HPDE6-E6E7 (cell line): ENCODE data around the gene ADGRV1.
"Not testable (repeated sequence)": the region's sequence is repeated elsewhere in the genome, so short reads cannot be mapped to it uniquely, and the experiment has no call there.

ENCODE experiments used
- DNase-seq: peaks from one replicate; pipeline ENCODE4 v3.0.0; 2011; ENCODE audit warnings: missing footprints; ENCODE audit errors: extremely low spot score

The ADGRV1 gene

DNA sequence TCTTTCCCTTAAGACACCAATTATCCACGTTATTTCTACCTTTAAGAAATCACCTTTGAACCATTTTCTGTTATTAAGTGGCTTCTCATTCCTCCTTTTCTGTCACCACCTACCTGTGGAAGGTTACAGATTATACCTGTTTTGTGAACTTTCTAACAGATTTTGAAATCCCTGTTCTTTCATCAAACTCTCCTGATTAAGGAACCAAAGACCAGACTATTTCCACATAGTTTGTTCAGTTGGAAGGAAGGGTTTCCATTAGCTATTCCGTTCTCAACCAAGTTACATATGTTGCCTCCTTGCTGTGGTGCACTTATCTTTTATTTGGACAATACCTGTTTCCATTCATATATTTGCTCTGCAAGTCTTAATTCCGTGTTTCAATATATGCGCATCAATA, 343.6 kb downstream of the ADGRV1 start:
- DNase-seq: no peak

DNA sequence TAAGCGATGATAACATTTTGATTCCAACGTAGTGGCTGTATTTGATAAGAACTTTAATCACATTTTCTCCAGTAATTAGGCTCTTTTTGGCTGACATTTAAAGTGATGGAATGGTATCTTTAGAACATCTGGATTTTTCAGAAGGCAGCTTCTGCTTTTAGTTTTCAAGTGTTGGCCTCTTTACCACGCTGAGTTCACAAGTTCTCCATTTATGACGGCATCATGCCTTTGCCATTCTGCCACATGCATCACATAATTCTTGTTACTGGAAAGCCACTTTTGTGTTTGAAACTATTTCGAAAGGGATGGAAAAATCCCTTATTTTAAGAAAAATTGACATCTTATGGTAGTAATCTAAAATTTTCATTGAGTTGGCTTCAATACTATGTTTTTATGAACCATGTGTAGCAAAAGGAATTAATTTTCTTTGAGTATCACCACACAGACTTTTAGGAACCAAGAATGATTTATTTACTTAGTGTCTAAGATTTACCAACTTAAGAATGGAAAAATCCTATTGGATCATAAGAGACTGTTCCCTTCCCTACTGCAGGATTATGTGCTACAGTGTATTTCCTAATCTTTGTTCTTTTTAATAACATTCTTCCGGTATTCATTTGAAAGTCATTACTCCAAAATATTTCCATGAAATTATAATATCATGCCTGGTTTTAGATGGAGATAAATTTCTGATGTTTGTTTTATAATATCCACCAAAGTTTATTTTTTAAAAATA, 344.2 kb downstream of the ADGRV1 start:
- DNase-seq: no peak

DNA sequence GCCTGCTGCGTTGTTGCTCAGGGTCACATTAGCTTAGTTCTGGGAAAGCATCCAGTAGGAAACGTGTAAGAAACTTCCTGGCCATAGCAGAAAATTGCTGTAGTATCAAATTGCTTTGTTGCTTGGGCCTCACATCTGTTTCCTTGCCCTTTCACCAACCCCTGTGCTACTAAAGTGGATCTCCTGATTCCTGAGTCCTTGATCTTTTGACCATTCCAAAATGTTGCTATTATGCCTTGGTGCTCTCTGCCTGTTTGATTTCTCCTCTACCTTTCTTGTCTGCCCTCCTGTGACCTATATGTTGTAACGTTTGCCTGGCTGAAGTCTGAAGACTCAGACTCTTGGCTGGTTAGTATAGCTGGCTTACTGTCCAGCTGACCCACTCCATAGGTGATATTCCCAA, 350.5 kb downstream of the ADGRV1 start:
- DNase-seq: no peak

DNA sequence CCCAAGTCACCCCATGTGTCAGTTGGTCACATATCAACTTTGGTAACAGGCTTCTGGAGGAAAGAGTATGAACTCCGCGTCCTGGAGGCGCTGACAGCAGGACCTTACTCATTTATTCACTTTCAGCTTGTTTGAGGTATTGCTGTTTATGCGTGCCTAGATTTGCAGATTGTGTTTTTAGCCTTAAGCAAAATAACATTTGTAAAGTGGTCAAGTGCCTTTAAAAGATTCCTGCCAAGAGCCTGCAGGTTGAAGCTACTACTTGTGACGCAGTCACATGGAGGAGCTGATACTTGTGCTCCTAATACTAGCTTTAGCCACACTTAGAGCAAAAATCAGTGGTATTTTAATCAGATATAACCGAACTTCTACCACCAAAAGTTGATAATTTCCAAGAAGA, 351.3 kb downstream of the ADGRV1 start:
- no peak for DNase-seq

DNA sequence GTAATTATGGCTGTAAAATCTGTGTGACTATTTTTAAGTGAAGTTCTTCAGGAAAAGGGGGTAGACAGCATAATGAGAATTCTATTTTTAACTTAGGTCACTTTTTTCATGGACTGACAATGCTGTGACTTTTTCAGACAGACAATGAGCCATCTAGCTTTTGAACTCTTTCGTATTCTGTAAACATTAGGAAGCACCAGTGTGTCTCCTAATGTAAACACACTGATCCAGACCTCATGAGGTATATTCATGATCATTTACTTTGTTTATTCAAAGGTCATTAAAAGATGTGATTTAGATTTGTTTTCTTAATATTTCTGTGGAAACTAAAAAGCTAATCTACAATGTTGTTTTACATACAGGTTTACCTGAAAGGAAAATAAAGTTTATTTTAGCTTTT, 352.6 kb downstream of the ADGRV1 start:
- DNase-seq: no peak

DNA sequence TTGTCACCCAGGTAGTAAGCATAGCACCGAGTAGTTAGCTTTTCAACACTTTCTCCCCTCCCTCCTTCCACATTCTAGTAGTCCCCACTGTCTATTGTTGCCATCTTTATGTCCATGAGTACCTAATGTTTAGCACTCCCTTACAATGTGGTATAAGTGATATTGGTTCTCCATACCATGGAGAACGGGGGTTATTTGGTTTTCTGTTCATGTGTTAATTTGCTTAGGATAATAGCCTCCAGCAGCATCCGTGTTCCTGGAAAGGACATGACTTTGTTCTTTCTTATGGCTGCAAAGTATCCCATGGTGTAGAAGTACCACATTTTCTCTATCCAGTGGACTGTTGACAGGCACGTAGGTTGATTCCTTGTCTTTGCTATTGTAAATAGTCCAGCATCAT, 353.9 kb downstream of the ADGRV1 start:
- no peak for DNase-seq

DNA sequence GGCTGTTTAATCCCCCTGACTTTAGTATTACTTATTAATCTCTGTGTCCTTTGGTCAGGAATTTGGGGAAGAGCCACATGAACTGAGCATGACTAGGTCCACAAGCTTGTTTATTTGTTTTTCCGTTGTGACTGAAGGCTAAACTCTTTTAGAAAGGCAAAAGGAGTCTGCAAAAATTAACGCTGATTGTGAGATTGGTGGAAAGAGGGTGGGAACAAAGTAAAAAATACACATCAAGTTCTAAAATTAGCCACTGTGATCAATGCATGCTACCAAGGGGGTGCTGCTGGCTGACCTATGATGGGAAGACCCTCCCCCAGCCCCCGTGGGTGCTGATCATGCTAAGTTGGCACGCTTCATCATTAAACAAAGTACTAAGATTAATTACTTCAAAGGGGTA, 356.8 kb downstream of the ADGRV1 start:
- DNase-seq: no peak

DNA sequence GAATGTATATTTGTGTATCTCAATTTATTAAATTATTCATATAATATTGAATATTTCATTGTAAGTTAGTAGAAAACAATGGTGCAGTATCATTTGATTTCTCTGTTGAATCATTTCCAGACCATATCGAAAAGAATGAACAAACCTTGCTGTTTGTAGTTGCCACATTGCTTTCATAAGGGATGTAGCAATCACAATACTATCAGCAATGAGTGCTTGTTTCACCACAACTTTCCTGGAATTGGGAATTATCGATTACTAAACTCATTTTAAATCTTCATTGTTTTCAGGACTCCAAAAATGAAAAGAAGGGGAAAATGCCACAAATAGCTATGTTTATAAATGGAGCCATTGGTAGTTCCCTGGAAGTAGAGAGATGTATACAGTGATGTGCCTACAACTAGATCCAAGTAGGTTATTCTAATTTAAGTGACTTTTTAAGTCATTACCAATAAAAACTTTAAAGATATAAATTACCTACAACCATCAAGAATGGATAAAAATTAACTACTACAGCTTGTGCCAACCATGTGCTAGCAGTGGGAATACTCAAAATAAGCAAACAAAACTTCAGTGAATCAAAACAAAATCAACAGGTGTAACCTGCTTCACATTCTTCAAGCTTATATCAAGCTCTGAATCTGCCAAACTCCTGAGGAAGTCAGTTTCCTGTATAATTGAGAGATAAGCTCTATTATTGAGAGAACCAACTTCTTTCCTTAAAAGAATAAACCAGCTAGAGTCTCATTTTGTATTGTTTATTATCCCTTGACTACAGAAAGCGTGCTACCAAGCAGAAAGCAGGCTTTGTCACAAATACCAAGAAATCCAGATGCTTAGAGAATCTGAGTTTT, 358.6 kb downstream of the ADGRV1 start:
- no peak for DNase-seq

DNA sequence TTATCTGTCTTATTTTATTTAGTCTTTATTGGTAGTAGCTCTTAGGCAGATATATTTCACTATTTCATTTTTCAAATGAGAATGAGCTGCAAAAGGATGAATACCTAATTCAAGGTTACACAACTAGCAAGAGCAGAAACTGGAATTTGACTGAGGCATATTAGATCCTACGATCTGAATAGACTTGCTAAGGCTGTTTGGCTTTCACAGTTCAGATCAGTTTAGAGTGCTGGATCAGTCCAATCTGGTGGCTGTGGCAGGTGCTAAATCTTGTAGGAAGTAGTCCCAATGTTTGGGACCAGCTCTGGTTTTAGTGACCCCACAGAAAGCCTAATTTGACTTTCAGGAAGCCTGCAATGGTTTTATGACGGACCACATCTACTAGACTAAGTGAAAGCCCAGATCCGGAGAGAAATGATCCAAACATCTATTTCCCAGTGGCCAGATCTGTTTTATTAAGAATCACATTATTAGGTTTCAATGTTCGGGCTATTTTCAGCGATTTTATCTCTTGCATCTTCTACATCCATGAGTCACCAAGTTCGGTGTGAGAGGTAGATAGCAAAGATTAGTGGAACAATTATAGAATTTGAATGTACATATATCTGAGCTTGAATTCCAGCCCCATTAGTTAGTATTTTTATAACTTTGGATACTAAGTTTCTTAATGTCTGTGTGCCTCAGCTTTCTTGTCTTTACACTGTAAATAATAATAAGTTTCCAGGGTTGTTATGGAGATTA, 359.5 kb downstream of the ADGRV1 start:
- no peak for DNase-seq

DNA sequence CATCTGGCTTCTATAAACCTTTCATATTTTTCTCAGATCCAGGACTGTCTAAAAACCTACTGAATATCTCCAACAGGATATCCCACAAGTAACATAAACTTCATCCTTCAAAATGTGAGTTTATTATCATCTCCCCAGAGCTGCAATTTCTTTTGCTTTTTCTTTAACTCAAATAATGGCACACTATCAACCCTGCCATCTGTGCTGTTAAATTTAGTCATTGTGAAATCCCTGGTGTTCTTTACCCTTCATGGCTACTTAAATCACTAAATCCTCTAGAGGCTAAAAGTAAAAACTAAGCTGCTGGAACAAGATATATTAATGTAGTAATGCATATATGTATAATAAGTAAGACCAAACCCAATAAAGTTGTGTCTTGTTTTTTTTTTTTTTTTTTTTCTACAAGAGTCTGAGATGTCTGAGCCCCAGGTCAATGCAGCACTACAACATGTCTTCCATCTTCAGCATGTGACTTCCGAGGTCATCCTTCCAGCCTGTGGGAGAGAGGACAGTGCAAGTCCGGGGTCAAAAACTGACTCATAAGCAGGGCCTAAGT, 362.9 kb downstream of the ADGRV1 start:
- DNase-seq: no peak

DNA sequence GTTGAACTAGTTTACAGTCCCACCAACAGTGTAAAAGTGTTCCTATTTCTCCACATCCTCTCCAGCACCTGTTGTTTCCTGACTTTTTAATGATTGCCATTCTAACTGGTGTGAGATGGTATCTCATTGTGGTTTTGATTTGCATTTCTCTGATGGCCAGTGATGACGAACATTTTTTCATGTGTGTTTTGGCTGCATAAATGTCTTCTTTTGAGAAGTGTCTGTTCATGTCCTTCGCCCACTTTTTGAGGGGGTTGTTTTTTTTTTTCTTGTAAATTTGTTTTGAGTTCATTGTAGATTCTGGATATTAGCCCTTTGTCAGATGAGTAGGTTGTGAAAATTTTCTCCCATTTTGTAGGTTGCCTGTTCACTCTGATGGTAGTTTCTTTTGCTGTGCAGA, 365.6 kb downstream of the ADGRV1 start:
- not testable (repeated sequence) for DNase-seq

DNA sequence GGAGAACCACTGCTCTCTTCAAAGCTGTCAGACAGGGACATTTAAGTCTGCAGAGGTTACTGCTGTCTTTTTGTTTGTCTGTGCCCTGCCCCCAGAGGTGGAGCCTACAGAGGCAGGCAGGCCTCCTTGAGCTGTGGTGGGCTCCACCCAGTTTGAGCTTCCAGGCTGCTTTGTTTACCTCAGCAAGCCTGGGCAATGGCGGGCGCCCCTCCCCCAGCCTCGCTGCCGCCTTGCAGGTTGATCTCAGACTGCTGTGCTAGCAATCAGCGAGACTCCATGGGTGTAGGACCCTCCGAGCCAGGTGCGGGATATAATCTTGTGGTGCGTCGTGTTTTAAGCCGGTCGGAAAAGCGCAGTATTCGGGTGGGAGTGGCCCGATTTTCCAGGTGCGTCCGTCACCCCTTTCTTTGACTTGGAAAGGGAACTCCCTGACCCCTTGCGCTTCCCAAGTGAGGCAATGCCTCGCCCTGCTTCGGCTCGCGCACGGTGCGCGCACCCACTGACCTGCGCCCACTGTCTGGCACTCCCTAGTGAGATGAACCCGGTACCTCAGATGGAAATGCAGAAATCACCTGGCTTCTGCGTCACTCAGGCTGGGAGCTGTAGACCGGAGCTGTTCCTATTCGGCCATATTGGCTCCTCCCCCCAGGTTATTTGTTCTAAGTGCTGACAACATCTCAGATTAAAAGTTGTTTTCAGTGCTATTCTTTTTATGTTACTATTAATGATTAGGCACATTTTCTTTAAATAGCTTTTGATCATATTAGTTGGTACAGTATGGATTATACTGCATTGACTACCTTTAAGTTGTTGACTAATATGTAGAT, 370.6 kb downstream of the ADGRV1 start:
- DNase-seq: not testable (repeated sequence)

DNA sequence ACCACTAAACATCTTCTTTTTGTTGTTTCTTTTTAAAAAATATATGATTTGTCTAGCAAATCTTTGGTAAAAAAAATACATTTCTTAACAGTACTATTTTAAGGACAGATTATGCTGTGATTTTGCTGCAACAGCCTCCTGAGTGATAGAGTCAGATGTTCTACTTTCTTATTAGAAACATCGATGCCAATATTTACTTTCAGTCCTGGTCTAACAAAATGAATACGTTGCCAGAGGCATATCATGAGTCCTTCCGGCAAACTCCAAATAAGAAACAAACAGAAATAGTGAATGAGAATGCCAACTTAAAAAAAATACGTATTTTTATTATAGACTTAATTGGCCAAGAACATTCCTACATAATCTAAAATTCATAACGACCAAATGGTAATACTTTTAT, 371.5 kb downstream of the ADGRV1 start:
- DNase-seq: no peak

DNA sequence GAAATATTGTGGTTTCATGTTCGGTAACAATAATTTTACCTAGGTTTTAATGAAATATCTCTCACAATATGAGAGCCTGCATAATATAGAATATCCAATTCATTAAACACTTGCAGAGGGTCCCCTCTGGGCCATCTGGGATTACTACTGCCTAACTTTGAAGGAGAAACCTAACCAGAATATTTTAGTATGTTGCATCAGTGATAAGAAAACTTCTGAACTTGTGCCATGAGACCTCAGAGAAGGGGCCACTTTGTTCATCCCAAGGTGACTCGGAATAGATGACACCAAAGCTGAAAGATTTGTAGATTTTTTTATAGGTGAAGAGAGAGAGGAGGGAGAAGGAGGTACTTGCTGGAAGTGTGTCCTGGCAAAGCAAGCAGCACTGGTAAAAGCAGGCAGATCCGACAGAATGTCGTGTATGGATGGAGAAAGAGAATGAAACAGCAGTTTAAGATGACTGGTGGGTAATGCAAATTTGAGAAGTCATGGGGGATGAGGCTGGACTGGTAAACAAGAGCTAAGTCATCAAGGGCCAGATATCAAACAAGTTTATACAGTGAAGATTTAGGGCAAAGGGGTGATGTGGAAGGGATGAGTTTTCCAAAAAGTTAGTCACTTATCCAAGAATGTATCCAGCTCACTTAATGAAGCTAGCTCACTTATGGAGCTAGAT, 372.3 kb downstream of the ADGRV1 start:
- DNase-seq: no peak

DNA sequence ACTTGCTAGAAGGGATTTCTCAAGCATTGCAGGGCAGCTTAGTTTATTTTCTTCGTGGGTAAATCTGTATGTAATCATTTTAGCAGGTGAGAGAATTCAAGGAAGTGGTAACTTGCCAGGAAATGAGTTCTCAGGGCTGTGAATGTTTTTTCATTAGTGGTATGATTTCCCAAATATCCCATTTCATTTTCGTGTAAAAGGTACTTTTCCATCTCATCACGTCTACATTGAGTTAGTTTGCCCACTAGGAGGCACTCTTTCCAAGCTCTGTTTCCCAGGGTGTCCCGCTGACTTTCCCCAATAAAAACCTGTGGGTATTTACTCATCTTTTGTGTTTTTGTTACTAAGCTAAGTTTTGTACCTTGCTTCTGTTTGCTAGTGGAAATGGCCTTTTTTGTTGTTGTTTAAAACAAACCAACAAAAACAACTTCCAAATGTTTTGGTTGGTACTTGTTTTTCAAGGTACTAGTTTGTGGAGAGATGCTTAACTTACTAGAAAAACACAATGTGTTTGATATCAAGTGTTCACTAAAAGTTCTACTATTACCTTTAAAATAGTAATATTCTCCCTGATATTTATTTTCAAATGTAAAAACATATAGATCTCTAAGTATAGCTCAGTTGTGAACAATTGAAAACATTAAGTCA, 373.6 kb downstream of the ADGRV1 start:
- peak; percentile 26 for DNase-seq

DNA sequence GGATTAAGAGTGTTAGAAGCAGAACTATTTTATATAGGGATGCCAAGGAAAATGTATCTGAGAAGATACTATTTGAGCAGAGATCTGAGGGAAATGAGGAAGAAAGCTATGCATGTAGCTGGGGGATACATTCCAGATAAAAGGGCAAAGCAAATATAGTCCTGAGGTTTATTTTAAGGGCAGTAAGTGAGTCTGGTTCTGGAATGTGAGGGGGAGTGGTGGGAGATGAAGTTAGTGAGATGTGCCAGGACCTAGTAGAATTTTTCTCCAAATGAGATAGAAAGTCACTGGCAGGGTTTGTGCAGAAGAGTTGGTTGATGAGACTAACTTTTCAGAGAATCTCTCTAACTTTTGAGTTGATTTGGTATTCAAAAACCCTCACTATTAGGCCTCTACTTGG, 374.7 kb downstream of the ADGRV1 start:
- no peak for DNase-seq

DNA sequence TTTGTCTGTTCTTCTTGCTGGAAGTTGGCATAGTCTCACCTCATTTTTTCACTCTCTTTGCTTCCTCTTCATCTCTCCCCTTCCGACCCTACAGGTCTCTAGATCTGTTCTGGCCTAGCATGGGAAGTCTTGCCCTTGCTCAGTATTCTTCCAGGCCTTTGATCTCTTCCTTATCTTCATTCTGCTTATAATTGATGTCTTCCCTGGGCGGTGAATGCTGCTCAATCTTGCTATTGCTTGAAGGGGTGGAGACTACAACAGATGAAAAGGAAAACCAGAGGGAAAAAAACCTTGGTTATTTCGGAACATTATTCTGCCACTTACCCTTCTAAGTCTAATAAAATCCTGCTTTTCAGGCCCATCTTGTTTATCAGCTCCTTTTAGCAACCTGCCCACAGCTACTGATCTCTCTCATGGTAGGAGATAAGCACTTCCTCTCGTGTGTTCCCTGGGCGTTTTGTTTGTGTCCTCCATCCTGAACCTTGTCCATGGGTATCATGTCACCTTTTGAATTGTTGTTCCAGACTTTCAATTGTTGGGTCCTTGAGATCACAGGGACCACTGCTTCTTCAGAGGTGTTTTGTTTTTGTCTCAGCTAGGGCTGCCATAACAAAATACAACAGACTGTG, 375.6 kb downstream of the ADGRV1 start:
- DNase-seq: no peak

DNA sequence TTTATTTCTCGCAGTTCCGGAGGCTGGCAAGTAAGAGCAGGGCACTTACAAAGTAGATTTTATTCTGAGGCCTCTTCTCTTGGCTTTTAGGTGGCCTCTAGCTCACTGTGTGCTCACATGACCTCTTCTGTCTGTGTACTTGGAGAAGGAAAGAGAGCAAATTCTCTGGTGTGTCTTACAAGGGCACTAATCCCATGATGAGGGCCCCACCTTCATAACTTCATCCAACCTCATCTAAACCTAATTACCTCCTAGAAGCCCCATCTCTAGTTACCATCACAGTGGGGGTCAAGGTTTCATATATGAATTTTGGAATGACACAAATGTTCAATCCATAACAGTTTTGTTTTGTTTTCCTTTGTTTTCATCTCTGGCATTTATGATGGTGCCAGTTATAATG, 376.1 kb downstream of the ADGRV1 start:
- DNase-seq: no peak

DNA sequence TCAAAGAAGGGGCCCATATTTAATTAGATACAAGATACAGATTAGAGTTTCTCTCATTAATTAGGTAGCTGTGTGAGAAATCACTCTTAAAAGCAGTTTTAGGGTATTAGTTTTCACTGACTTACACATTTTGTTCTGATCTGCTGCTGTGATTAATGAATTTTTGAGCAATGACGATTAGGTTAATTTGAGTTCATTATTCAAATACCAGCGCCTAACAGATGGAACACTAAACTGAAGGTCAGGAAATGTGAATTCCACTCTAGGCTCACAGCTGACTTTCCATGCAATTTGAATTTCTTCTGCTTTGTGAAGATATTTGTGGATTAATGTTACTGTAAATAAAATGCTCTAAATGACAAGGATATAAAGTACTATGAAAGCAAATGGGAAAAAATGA, 380.6 kb downstream of the ADGRV1 start:
- DNase-seq: no peak
